ENCODE data around the gene SBF2.

- TF ChIP-seq CTCF (IDR thresholded peaks at IDR 0.05; ENCODE audit: low read length) (no peak), EZH2phosphoT487 (IDR thresholded peaks at IDR 0.05; ENCODE audit: low read length) (no peak)
Measured at GRCh38 chr11:9982796-9983579, 311.0 kb downstream of the SBF2 start.
